ENCODE results near the gene PLXNA3. TPM values are rescaled to one million over a fixed set of nuclear protein-coding genes. Genes with fewer than 3 reads are reported as not detected.

The PLXNA3 gene
- polyA plus RNA-seq, 1 of the 3 experiments (the other 2 are of a cell fraction), result 33.2 TPM

DNA sequence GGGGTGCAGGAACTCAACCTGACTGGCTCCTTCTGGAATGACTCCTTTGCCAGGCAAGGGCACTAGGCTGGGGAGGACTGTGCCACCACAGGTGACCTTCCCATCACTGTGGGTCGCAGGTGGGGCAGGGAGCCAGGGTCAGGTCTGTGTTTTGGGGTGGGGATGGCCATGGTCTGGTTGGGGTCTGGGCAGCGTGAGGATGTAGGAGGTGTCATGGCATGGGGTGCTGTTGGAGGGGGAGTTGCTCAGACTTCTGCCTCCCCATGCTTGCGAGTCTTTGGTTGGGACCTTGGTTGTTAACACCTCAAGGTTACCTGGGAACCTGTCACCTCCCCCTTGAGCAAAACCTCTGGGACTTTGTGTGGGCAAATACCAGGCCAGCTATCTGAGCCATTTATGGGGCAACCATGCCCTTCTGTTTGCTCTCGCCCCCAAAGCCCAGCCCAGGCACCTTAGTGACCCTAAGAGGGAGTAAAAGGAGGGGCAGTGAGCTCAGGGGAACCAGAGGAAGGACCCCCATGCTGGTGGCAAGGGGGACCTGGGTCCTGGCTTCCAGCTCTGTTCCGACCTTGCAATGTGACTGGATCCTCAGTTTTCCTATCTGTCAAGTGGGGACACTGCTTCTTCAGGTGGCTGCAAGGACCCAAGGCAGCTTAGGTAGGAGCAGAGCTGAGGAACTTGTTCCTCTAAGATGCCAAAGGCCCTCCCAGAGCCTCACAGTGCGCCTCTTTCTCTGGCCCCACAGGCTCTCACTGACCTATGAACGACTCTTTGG is 23.5 kb upstream of the PLXNA3 start:
- Histone ChIP-seq H3K4me2 (no peak overlapping the region), H2AFZ (ENCODE audit: low read depth) (no peak overlapping the region), H3K79me2 (ENCODE audit: insufficient read depth) (peaks cover 32% of the 10 kb centered on the region), H3K27ac (ENCODE audit: low read depth in 2 of 2, low read length in 1 of 2) (no peak overlapping the region), H3K9me2 (no peaks in the 10 kb centered on the region), H3K27me3 (ENCODE audit: insufficient read depth) (peaks cover 9% of the 10 kb centered on the region), H3K9ac (no peak overlapping the region), H3K9me3 (no peaks in the 10 kb centered on the region), H3K36me3 (replicated peaks in 1 of 2; ENCODE audit: control insufficient read depth in 1 of 2, insufficient read depth in 2 of 2, low read length in 1 of 2) (peaks cover 0 to 13% of the 10 kb centered on the region in 2 experiments), H3F3A (replicated peaks; ENCODE audit: insufficient read depth) (no peaks in the 10 kb centered on the region), H3K4me3 (ENCODE audit: low read depth in 2 of 2, low read length in 1 of 2) (no peak overlapping the region), H4K20me1 (ENCODE audit: insufficient read depth) (peaks cover 14% of the 10 kb centered on the region; the same call in 1 of the 2 replicates), H3K4me1 (ENCODE audit: control insufficient read depth in 1 of 2, insufficient read depth in 2 of 2, low read depth in 1 of 2, low read length in 1 of 2) (peaks cover 0 to 18% of the 10 kb centered on the region in 2 experiments; a peak in 1 of 4 replicates)
- POLR2A ChIA-PET, result no interaction called here
- DNase-seq, result no peak
- CTCF ChIA-PET, result interaction anchor here (2.1 kb wide), 1 partner anchor 36 kb away, joined by 6 read pairs; the partner anchor contains the start of gene RPL10
- WGBS (ENCODE audit: low lambda C conversion rate), result 40% methylated on average over 4 of the region's 7 CpGs
- TF ChIP-seq ELF1 (IDR thresholded peaks at IDR 0.05), result no peak

GRCh38 chrX:154435171-154435733 is 22.8 kb upstream of the PLXNA3 start:
- H3K27me3 ChIP-seq (ENCODE audit: insufficient read depth), result peaks cover 8% of the 10 kb centered on the region
- H3K4me2 ChIP-seq, result no peak overlapping the region
- 75% methylated on average over 15 of the region's 19 CpGs for WGBS (ENCODE audit: low lambda C conversion rate)
- peaks cover 0 to 15% of the 10 kb centered on the region in 2 experiments for H3K36me3 ChIP-seq (replicated peaks in 1 of 2; ENCODE audit: control insufficient read depth in 1 of 2, insufficient read depth in 2 of 2, low read length in 1 of 2)
- no peak overlapping the region for H2AFZ ChIP-seq (ENCODE audit: low read depth)
- no peaks in the 10 kb centered on the region for H3F3A ChIP-seq (replicated peaks; ENCODE audit: insufficient read depth)
- H3K27ac ChIP-seq (ENCODE audit: low read depth in 2 of 2, low read length in 1 of 2), result no peak overlapping the region
- H3K79me2 ChIP-seq (ENCODE audit: insufficient read depth), result peaks cover 33% of the 10 kb centered on the region
- CTCF ChIA-PET, result interaction anchor here (2.1 kb wide), 1 partner anchor 36 kb away, joined by 6 read pairs; the partner anchor contains the start of gene RPL10
- H3K9me2 ChIP-seq, result no peaks in the 10 kb centered on the region
- POLR2A ChIA-PET, result interaction anchor here (0.7 to 1.0 kb wide), 2 partner anchors 14 to 23 kb away, joined by 3 read pairs; no protein-coding TSS in a partner anchor
- no peak overlapping the region for H3K9ac ChIP-seq
- TF ChIP-seq FOSL2 (IDR thresholded peaks at IDR 0.05; ENCODE audit: borderline replicate concordance, low read depth) (no peak), ZBTB33 (IDR thresholded peaks at IDR 0.05; ENCODE audit: borderline replicate concordance, low read depth) (no peak), NFIC (IDR thresholded peaks at IDR 0.05; ENCODE audit: borderline replicate concordance) (no peak), SMC3 (IDR thresholded peaks at IDR 0.05; ENCODE audit: low read depth, low read length) (no peak), JUND (IDR thresholded peaks at IDR 0.05) (no peak), SIN3A (IDR thresholded peaks at IDR 0.05; ENCODE audit: borderline replicate concordance, low read depth, low read length) (no peak), YY1 (IDR thresholded peaks at IDR 0.05; ENCODE audit: low read depth) (no peak), EP300 (IDR thresholded peaks at IDR 0.05; ENCODE audit: borderline replicate concordance in 1 of 2, low read depth in 1 of 2, low read length in 1 of 2) (no peak), ELF1 (IDR thresholded peaks at IDR 0.05) (no peak), MXI1 (IDR thresholded peaks at IDR 0.05; ENCODE audit: low read depth, low read length) (no peak), GABPA (IDR thresholded peaks at IDR 0.05; ENCODE audit: low read depth) (no peak)
- TF ChIP-seq, protein P1, sequence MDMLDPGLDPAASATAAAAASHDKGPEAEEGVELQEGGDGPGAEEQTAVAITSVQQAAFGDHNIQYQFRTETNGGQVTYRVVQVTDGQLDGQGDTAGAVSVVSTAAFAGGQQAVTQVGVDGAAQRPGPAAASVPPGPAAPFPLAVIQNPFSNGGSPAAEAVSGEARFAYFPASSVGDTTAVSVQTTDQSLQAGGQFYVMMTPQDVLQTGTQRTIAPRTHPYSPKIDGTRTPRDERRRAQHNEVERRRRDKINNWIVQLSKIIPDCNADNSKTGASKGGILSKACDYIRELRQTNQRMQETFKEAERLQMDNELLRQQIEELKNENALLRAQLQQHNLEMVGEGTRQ (IDR thresholded peaks at IDR 0.05; ENCODE audit: borderline replicate concordance, low read depth, low read length), result no peak
- TF ChIP-seq, protein P2, sequence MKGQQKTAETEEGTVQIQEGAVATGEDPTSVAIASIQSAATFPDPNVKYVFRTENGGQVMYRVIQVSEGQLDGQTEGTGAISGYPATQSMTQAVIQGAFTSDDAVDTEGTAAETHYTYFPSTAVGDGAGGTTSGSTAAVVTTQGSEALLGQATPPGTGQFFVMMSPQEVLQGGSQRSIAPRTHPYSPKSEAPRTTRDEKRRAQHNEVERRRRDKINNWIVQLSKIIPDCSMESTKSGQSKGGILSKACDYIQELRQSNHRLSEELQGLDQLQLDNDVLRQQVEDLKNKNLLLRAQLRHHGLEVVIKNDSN (IDR thresholded peaks at IDR 0.05; ENCODE audit: borderline replicate concordance, low read depth), result no peak
- H3K4me1 ChIP-seq (ENCODE audit: control insufficient read depth in 1 of 2, insufficient read depth in 2 of 2, low read depth in 1 of 2, low read length in 1 of 2), result peaks cover 0 to 16% of the 10 kb centered on the region in 2 experiments; a peak in 1 of 4 replicates
- H3K4me3 ChIP-seq (ENCODE audit: low read depth in 2 of 2, low read length in 1 of 2), result no peak overlapping the region
- no peaks in the 10 kb centered on the region for H3K9me3 ChIP-seq
- DNase-seq, result no peak
- peaks cover 21% of the 10 kb centered on the region; the same call in 1 of the 2 replicates for H4K20me1 ChIP-seq (ENCODE audit: insufficient read depth)

All from SK-N-SH (cell line).